A172 (cell line): ENCODE measurements around the gene GCKR. TPM values are rescaled to one million over a fixed set of nuclear protein-coding genes. Genes with fewer than 3 reads are reported as not detected.

ENCODE experiments used
- DNase-seq: peaks from one replicate; pipeline ENCODE4 v3.0.0-alpha.2; 2015; ENCODE audit warnings: low spot score
- total RNA-seq: library from RNA; depleted of rRNA; stranded (reverse); fragments of >200 nt; shearing (Covaris generic); gene quantifications from 2 replicates; pipeline ENCODE4 v1.2.3, GENCODE V29; 2014; rRNA removed

The GCKR gene
- total RNA-seq, 1 experiment from 2014 or later: not detected

DNA sequence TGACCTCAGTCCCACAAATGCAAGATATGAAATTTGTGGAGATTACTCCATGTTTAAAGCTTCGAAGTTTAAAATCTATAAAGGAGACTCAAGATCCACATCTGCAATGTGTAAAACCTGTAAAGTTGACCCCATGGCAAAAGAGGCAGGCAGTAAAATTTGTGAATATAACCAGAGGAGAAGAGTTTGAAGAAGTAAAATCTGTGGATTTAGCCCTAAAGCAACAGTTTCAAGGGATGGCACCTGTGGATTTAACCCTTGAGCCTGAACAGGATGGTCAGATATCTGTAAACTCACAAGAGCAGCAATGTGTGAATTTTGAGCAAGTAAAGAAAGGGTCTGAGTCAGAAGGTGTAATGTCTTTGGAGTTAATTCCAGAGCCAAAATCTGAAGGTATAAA, 75.0 kb downstream of the GCKR start:
- DNase-seq: no peak

DNA sequence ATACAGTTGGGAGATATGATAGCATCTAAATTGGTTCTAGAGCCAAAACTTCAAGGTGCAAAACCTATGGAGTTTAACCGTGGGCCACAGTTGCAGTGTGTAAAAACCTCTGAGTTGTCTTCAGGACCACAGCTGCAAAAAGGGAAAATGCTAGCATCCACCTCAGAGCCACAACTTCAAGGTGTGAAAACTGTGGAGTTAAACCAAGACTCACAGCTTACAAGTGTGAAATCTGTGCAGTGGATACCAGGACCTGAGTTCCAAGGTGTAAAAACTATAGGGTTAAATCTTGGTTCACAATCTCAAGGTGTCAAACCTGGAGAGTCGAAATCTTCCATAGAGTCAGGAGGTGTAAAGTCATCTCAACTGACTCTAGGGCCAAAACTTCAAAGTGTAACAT, 75.8 kb downstream of the GCKR start:
- DNase-seq: no peak

DNA sequence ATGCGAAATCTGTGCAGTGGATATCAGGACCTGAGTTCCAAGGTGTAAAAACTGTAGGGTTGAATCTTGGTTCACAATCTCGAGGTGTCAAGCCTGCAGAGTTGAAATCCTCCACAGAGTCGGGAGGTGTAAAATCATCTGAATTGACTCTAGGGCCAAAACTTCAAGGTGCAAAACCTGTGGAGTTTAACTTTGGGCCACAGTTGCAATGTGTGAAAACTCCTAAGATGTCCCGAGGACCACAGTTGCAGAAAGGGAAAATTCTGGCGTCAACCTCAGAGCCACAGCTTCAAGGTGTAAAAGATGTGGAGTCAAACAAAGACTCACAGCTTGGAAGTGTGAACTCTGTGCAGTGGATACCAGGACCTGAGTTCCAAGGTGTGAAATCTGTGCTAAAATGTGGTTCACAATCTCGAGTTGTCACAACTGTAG, 76.4 kb downstream of the GCKR start:
- DNase-seq: no peak

Other genes with a start within 250 kb of the GCKR start
- 3.2 and 6.5 TPM in 2 replicates for gene SLC30A3, start 233.8 kb upstream of the GCKR start, total RNA-seq
- gene DNAJC5G, start 221.4 kb upstream of the GCKR start, total RNA-seq: not detected in 2 replicates
- gene TRIM54, start 214.4 kb upstream of the GCKR start, total RNA-seq: 0.96 and 0.98 TPM in 2 replicates
- 4.1 and 5.0 TPM in 2 replicates for gene UCN, start 188.4 kb upstream of the GCKR start, total RNA-seq
- 91.0 and 108 TPM in 2 replicates for gene MPV17, start 173.7 kb upstream of the GCKR start, total RNA-seq
- 56.4 and 67.8 TPM in 2 replicates for gene GTF3C2, start 140.1 kb upstream of the GCKR start, total RNA-seq
- 31.2 and 43.4 TPM in 2 replicates for gene EIF2B4, start 126.5 kb upstream of the GCKR start, total RNA-seq
- gene SNX17, start 126.2 kb upstream of the GCKR start, total RNA-seq: 202 and 226 TPM in 2 replicates
- 1.4 TPM in 1 of 2 replicates, not detected in the other for gene ZNF513, start 116.1 kb upstream of the GCKR start, total RNA-seq
- 185 and 200 TPM in 2 replicates for gene PPM1G, start 87.2 kb upstream of the GCKR start, total RNA-seq
- gene NRBP1, start 68.2 kb upstream of the GCKR start, total RNA-seq: 170 and 206 TPM in 2 replicates
- not detected in 2 replicates for gene KRTCAP3, start 54.5 kb upstream of the GCKR start, total RNA-seq
- gene IFT172, start 7.1 kb upstream of the GCKR start, total RNA-seq: 24.3 and 39.8 TPM in 2 replicates
- 8.2 and 13.4 TPM in 2 replicates for gene FNDC4, start 1.6 kb upstream of the GCKR start, total RNA-seq
- 14.8 and 16.7 TPM in 2 replicates for gene ZNF512, start 86.2 kb downstream of the GCKR start, total RNA-seq
- 1.6 and 6.5 TPM in 2 replicates for gene CCDC121, start 132.2 kb downstream of the GCKR start, total RNA-seq
- gene GPN1, start 132.2 kb downstream of the GCKR start, total RNA-seq: 76.1 and 91.6 TPM in 2 replicates
- 29.4 and 32.7 TPM in 2 replicates for gene SUPT7L, start 166.8 kb downstream of the GCKR start, total RNA-seq
- 44.5 and 51.0 TPM in 2 replicates for gene SLC4A1AP, start 167.1 kb downstream of the GCKR start, total RNA-seq